GM18907 (cell line): ENCODE data around the gene CCL2.
"Not testable (repeated sequence)": the region's sequence is repeated elsewhere in the genome, so short reads cannot be mapped to it uniquely, and the experiment has no call there.

Source experiments
- ATAC-seq: cut with Tn5 transposase; IDR thresholded peaks from one replicate; pipeline ENCODE4 v1.9.1; 2021; ENCODE audit warnings: mild to moderate bottlenecking, moderate library complexity; ENCODE audit not compliant: unreplicated experiment

Gene CCL2

GRCh38 chr17:34254651-34255380 is at the start of gene CCL2:
TSS of gene CCL2 (plus strand) at chr17:34255285. CDS start at chr17:34255350, 65 bp downstream.
- ATAC-seq, result no peak

DNA sequence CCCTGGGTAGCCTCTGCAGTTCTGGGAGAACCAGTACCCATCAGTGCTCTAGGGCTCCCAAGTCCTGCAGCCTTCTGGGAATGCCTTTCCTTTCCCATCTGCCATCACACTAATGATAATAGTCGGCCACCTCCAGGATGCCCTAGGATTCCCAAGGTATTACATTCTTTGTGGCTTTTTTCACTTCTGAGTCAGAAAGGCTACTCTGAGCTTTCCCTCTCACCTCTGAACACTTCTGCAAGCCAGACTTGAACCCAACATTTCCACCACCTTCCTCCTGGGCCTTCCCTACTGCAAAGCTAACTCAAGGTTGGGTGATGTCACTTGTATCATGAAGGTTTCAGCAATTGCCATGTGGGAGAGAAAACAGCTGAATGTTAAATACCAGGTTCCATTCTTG is 49.7 kb upstream of the CCL2 start:
- ATAC-seq, result no peak

GRCh38 chr17:34206569-34206968 is 48.5 kb upstream of the CCL2 start:
- no peak for ATAC-seq

GRCh38 chr17:34207572-34207971 is 47.5 kb upstream of the CCL2 start:
- no peak for ATAC-seq

- no peak for ATAC-seq
Measured at GRCh38 chr17:34218748-34219147, 36.3 kb upstream of the CCL2 start.

DNA sequence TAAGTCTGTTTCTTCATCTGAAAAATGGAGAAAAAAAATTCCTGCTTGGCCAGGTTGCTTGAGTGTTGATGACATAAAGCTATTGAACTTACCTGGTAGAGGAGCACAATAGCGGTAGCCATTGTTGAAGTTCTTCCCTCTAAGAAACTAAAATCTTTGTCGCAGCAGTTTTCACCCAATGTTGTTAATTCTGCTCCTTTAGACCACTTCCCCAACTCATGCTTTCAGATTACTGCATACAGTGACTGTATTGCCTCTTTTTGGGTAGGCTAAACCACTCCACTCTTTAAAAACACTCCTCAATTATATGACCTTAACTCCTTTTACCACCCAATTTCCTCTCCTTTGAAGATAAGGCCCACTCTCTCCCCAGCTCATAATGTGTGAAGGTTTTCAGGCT is 35.7 kb upstream of the CCL2 start:
- no peak for ATAC-seq

DNA sequence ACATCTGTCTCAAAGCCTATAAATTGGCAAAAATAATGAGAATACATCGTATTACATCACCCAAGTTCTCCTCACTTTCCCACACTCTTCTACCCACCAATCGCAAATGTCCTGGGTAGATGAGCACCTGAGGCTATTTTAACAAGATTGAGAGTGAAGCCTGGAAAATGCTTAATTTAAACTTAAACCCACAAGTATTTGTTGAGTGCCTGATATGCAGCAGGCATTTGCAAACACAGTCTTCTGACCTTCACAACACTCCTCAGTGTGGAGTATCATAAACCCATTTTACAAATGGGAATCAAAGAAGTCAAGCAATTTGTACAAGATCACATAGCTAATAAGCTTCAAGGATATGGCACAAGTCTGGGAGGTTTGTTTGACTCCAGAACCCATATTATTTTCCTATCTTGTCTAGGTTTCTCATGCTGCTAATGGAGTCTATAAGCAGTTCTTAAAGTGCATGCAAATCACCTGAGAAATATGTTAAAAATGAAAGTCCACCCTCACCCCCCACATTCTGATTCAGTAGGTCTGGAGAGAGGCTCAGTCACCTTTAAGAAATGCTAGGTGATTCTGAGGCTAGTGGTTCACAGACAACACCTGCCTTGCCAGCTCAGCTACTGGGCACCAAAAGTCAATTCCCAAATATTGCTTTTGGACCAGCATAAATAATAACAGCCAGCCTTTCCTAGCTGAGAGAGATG is 34.9 kb upstream of the CCL2 start:
- ATAC-seq, result no peak

GRCh38 chr17:34220752-34221395 is 34.2 kb upstream of the CCL2 start:
- ATAC-seq, result no peak

- no peak for ATAC-seq
Measured at GRCh38 chr17:34221411-34221810, 33.7 kb upstream of the CCL2 start.

DNA sequence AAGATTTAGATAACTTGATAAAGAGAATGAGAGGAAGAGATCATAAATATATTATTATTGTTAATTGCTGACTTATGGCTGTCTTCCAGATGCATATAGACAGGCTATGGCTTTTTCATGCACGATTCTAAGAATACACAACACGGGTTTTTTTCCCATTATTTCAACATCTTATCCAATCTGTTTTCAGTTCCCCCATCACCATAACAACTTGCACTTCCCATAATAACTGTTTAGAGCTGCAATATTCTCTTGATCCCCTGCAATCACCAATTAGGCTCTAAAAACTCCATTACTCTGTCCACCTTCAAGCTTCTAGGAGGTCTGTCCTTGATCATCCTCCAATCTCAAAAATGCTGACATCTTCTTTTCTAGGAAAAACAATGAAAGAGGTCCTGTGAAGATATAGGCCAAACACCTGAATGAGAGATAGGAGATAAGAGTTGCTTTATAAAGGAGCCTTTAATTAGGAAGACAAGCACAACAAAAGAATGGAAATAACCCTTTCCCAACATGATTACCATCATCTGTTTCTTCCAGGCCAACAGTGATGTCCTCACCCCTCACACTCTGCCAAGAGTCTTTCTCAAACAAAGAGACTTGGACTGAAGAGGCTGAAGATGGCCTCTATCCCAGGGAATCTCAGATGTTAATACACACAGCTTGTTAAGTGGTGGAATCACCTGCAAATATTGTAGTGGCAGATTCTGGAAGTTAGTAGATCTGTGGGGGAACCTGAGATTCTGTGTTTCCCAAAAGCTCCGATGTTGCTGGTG is 32.2 kb upstream of the CCL2 start:
- ATAC-seq, result no peak

DNA sequence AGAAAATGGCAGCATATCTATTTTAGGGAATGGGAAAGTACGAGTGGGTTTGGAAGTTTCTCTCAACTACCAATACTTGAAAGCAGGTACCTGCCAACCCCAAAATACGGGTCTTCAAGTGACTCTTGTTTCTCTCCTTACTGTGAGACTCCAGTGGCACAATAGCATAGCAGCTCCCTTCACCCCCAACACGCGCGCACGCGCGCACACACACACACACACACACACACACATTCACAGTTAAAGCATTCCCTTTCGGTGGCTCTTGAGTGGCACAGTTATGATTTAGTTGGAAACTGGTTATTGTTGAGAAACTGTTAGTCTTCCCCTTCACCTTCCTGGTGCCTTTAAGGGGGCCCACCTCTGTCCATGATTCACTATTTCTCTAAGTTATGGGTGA is 30.0 kb upstream of the CCL2 start:
- ATAC-seq, result no peak

DNA sequence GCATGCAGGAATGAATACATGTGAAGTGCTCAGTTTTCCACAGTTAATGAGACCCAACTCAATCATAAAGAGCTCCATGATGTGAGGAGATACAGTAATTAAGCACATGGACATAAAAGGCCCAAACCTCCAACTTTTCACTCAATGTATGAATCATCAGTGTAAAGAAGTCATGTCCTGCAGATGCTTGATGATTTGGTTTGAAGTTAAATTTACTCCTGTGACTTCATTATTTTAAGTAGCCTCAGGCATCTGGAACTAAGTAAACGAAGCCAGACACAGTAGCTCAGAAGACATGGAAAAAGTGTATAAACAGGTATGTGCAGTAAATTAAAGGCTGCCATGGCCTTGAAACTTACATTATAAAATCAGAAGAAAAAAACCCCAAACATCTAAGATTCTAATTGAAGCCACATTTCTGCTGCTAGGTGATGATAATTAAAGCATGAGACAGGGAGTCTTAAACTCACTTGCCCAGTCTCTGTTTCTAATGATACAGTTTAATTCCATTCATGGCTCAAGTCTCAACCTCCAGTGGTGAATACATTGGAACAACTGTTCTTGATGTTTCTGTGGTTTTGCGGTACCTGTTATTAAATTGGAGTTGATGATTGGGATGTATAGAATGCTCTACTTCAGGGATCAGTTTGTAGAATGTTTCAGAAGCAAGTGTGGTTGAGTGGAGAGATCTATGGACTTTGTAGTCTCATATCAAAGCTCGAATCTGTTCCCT is 28.9 kb upstream of the CCL2 start:
- ATAC-seq, result no peak

DNA sequence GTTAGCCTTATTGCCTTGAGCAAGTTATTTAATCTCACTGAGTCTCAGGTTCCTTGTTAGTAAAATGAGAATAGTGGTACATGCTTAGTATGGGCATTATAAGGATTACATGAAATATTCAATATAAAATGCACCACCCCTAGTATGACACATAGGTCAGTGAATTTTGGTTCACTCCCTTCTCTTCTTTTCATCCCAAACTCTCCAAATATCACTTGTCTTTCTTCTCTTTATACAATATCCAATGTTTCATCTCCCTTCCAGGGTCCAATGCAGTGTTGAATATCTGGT is 28.4 kb upstream of the CCL2 start:
- no peak for ATAC-seq

GRCh38 chr17:34227293-34227692 is 27.8 kb upstream of the CCL2 start:
- ATAC-seq, result not testable (repeated sequence)

GRCh38 chr17:34227707-34228106 is 27.4 kb upstream of the CCL2 start:
- ATAC-seq, result no peak

GRCh38 chr17:34228781-34229180 is 26.3 kb upstream of the CCL2 start:
- ATAC-seq, result no peak

DNA sequence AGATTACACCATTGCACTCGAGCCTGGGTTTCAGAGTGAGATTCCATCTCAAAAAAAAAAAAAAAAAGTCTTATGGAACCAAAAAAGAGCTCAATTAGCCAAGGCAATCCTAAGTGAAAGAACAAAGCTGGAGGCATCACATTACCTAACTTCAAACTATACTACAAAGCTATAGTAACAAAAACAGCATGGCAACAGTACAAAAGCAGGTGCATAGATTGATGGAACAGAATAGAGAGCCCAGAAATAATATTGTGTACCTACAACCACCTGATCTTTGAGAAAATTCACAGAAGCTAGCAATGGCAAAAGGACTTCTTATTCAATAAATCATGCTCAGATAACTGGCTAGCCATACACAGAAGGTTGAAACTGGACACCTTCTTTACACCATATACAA is 24.7 kb upstream of the CCL2 start:
- ATAC-seq, result no peak

DNA sequence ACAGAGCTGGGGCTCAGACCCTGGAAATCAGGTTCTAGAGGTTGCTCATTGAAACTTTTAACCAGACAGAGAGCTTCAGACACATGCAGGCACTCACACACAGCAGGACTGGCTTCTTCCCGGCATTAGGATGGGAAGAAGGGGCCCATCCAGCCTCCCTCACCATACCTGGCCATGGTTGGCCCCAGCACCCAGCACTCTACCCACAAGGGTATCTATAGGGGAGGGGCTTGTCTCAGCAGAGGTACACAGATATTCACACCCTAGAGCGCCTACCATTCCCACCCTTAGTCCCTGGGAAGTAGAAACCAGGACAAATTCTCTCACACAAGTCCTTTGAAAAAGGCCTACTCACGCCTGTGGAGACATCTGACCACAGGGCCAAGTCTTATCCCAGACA is 20.5 kb upstream of the CCL2 start:
- no peak for ATAC-seq

DNA sequence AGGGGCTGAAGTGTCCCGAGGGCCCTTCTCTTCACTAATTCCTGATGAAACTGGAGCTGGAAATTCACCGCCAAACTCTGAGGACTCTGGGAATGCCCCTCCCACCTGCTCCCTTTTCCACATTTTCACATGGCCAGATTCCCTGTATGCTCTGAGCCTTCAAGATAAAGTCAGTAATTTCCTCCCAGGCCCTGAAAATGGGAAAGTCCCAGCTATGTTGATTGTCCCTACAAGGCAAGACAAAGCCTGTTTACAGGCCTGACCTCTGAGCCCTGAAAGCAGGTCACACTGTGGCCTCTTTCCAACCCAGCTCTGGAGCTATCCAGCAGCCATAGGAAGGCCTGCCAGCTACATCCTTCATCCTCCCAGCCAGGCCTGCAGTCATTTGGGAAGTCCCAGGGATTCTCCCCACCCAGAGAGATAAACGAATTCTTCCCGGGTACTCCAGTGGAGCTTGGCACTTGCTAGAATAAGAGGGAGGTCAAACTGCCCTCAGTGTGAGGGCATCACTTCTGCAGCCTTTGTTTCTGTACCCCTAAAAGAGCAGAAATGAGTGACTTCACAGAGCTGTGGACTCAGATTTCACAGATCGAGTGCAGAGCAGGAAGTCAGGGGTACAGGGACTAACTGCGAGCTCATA is 19.6 kb upstream of the CCL2 start:
- ATAC-seq, result no peak

- no peak for ATAC-seq
Measured at GRCh38 chr17:34236281-34236892, 18.7 kb upstream of the CCL2 start.
